GM19043 (cell line): ENCODE measurements around the gene GALNT10.

ENCODE experiments used
- ATAC-seq: cut with Tn5 transposase; IDR thresholded peaks from one replicate; pipeline ENCODE4 v1.9.1; 2021; ENCODE audit warnings: low read depth; ENCODE audit not compliant: unreplicated experiment

The GALNT10 gene

DNA sequence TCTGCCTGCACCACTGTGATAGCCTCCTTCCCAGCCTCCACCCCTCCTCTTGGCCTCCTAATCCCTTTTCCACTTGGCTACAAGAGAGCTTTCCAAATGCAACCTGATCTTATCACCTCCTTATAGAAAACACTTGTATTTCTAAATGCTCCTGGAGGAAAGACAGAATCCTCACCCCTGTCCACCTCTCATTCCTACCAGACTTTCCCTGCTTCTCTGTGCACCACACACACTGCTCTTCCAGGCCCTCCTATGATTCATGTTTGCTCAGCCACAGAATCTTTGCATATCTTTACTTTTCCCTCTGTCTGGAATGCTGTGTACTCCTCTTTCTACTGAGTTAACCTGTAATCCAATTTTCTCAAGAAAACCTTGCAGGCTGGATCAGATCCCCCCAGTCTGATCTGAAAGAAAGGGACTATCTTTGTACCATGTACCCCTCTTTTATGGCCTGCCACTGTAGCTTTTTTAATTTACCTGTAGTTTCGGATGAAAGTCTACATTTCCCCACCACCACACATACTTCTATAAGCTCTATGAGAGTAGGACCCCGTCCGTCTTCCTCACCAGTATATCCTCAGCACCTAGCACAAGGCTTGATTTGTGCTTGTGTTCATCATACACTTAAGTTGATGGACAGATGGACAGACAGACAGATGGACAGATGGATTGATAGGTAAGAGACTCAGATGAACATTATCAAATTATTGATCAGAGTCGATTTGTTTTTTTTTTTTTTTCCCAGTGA lies 95.3 kb downstream of the GALNT10 start:
- ATAC-seq = no peak

DNA sequence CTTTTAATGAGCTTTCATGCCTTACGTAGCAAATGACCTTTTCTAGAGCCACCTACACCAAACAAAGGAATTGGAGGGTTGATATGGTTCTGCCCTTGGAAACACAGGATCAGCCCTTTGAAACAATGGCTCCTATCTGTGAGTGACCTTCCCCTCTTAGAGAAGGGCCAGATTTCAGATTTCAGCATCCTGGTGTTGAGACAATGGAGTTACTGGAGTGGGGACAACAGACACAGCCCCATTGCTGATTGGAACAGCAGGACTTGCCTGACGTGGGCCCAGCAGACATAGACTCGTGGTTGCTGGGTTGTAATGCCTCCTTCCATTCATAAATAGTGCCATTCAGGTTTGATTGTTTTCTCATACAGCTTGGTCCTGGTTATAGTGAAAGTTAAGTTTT lies 96.0 kb downstream of the GALNT10 start:
- no peak for ATAC-seq

DNA sequence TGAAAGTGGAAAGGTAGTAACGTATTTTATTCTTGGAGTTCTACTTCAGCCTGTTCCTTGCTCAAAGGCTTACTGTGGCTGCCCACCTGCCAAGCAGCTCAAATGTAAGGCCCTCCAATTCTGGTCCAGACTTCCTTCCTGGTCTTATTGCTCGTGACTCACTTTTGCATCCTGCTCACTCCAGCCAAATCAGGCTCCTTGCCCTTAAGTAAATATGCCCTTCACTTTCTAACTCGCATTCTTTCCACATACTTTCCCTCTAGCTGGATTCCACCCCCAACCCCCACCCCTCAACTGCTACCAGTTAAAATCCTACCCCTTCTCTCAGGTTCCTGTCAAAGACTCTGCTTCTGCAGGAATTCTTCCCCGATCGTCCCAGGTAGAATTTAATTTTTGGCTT lies 96.6 kb downstream of the GALNT10 start:
- no peak for ATAC-seq

DNA sequence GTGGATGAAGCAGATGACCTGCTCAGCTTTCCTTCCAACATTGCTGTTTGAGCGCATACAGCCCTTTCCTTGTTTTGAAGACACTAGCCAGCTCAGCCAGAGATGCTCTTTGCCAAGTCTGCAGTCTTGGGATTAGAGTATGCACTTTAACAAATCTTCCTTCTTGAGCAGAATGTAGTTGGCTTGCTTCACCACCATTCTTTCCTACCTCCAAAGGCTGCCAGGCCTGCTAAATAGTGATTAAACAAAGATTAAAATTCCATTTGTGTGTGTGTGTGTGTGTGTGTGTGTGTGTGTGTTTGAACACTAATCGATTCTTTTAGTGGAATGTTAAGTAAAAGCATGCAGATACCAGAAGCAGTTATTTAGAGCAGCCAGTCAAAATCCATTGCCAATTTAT lies 97.6 kb downstream of the GALNT10 start:
- ATAC-seq = no peak

DNA sequence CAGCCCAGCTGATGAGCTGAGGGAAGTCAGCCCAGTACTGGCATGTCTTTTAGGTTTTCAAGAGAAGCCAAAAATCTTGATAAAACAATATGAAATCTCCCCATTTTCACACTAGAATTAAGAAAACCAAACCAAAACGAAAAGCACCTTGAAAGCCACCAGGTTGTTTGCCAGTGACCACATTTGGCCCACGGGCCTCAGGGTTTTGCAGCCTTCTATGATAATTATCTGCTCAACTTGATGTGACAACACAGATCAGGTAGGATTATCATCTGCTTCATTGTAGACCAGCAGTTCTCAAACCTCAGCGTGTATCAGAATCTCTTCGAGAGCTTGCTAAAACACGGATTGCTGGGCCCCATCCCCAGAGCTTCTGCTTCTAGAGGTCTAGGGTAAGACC lies 101.4 kb downstream of the GALNT10 start:
- ATAC-seq = no peak

DNA sequence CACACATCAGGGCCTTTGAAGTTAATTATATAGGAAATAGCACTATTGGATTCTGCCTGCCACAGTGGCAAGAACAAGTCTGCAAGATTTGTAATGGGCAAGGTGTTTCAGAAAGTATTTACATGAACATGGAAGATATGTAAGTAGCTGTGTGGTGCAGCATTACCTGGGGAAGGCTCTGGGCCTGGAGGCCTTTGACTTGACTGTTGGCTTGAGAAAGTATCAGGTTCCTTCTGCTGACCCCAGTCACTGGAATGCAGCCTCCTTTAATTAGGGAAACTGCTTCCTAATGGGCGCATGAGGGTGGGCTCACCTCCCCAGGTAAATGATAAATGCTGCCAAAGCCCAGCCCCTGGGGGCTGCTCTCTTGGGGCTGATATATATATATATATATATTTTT lies 102.7 kb downstream of the GALNT10 start:
- no peak for ATAC-seq

DNA sequence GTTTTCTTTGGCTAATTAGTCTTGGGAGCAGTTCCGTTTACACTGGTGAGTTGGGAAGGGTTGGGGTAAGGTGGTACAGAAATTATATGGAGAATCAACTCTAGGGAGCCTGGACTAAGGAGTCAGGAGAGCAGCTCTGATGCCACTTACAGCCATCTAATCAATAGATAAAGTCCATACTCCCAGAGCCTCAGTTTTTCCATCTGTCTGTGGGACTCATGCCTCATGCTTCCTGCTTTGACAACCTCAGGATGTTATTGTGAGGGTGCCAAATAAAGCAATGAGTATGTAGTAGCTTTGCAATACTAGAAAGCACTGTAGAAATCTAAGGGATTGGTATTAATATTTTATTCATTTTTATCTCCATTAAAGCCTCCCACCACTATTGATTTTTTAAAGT lies 105.0 kb downstream of the GALNT10 start:
- ATAC-seq = no peak

DNA sequence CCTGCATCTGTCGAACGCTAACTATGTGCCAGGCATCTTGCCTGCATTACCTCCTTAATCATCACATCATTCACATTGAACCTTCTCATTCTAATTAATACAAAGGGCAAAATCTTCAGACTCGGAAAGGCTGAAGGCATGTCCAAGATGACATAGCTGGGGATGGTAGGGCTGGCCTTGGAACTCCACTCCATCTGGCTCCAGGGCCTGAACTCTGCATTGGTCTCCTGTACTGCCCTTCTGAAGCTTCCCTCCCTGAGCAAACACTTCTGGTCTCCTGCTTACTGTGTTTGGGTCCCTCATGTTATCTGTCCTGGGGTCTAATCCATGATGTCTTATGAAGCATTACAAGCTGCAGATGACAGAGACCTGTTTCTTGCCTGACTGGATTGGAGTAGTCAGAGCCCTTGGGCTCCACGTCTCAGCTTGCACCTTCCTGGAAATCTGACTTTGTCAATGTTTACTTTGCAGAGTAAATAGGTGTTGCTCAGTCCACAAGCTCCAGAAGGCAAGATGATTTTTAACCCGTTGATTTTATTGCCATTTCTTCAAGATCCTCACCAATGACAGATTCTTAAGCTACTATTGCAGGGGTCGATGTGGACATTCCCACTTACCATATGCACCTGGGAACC lies 106.1 kb downstream of the GALNT10 start:
- ATAC-seq = no peak

DNA sequence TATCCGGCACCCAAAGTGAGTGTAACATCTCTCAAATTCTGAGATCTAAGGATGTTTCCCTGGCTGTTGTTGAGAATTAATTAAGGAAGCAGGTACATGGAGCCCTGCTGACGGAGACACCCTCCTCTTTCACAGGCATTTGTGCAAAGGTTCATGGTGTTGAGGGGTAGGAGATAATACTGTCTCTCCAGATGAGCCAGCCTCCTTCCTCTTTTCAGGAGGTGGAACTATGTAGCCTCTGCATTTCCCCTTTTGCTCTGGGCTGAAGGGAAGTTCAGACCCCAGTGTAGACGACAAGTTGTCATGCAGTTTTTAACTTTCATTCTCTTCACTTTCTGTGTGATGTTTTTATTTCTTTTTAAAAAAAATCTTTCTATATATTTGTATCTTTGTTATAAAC lies 107.5 kb downstream of the GALNT10 start:
- no peak for ATAC-seq

DNA sequence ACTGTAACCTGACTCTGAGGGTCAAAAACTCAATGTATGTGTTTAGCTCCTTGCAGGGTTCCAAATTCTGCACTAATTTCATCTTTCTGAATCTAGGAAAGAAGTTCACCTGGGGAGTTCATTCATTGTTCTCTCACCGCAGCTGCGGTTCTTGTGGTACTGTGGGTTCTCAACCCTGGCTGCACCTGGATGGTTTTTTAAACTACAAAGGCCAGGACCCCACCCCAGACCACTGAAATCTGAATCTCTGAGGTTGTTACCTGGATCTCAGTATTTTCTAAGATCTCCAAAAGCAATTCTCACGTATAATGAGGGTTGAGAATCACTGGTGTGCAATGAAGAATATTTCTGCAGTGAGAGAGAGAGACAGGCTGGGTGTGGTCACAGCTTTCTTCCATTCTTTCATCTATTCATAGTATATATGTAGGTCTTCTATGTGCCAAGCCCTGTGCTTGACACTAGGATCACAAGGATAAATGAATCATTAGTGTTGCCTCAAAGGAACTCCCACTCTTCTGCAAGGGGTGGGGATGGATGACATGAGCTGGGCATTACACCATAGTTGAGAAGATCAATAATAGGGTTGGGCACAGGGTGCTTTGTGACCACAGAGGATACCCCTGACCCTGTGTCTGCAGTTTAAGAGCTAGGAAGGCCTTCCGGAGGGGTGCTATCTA lies 109.8 kb downstream of the GALNT10 start:
- ATAC-seq = no peak

DNA sequence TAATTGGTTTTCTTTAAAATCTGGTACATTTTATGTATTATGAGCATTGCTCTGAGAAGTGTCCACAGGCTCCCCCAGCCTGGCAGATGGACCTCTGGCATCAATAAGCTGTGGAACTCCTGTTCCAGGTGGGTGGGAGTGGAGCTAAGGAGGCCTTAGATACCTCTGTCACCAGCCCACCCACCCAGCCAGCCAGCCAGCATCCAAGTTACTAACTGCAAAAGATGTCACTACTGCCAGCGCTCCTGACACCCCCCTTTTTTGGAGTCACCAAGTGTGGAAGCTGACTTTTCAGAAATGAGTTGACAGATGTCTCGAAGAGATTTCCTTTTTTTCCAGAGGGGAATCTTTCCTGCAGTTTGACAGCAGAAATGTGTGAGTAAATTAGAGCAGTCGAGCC lies 111.2 kb downstream of the GALNT10 start:
- ATAC-seq = no peak

DNA sequence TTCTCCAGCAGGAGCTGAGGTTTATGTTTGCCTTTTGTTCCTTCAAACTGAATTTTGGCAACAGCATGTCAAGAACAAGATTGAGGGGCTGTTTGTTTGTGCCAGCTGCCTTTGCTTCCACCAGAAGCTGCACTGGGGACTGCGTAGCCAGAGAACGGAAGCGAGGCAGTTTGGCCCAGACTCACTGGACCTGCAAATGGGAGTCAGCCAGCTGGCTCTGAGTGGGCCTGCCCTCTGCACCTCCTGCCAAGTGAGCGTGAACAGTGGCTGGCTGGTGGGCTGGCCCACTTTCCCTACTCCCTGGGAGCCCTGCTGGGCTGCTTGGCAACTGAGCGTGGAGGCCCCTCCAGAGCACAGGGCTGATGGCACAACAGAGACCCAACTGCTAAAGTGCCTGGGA lies 111.6 kb downstream of the GALNT10 start:
- no peak for ATAC-seq

DNA sequence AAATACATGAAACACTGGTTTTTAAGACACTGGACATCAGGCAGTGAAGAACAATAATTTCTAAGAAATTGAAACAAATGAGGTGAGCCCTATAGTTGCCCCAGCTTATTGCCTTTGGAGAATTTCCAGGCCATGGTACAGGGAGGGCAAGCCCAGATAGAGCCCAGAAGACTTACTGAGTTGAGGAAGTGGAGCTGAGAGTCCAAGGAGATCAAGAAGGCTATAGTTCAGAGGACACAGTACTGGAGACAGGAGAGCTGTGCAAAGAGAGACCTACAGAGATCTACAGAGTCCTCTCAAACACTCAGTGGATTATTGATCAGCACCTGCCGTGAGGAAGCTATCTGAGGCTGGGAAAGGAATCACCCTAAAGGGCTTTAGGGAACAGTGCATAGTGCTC lies 112.6 kb downstream of the GALNT10 start:
- no peak for ATAC-seq

DNA sequence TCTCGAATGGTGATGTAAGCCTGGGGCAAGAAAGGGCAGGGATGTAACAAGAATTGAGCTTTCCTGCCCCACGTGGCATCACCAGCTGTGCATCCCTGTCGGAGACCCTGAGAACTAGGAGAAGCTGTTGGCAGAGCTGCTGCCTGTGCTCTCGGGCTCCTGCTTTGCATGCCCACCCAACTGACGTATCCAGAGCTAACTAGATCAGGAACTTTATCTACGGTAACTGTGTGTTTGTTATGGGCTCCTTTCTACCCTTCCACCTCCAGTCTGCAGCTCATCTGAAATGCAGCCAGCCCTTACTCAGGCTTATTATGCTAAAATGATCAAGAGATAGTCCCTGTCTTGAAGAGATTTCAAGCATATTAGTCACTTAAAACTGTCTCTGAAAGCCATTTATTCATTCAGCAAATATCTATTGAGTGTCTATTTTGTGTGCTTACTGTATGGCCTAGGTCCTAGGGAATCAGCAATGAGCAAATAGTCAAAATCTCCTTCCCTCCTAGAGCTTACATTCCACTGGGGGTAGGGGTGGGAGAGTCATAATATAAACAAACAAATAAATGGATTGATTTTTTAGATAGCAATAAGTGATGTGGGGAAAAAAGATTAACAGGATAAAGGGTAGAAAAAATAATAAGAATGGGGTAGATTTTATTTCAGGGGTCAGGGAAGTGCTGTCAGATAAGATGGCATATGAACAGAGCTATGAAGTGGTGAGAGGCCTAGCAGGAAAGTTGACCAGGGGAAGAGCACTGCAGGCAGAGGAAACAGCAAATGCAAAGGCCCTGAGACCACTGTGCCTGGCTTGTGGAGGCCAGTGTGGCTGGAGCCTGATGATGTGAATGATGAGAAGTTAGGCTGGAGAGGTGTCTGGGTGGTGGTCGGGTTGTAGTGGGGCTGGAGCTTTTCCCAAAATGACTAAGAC lies 118.2 kb downstream of the GALNT10 start:
- no peak for ATAC-seq

DNA sequence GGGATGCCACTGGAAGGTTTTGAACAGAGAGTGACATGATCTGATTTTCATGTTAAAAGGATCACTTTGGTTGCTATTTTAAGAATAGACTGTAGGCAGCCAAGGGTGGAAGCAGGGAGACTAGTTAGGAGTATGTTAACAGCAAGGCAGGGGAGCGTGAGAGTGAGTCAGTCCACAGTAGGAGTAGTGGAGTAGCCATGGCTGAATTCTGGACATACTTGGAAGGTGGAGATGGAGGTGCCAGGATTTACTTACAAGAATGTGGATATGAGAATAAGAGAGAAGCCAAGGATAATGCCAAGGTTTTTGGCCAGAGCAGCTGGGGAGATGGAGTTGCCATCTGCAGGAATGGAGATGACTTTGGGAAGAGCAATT lies 118.8 kb downstream of the GALNT10 start:
- no peak for ATAC-seq

DNA sequence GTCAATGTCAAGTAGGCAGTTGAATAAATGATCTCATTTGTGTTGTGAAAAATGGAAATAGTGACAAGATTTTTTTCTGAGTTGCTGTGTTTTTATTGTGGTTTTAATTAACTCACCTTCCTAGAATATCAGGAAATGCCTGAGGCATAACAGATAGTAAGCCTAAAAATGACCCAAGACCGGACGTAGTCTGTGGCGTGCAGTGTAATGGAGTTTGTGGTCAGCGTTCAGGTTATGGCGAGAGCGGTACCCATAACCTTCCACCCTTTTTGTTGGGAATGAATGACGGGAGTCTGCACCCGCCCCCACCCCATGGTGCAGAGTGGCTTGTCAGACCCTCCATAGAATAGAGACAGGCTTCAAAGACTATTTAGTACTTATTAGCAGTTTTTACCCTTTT lies 119.3 kb downstream of the GALNT10 start:
- ATAC-seq = no peak

DNA sequence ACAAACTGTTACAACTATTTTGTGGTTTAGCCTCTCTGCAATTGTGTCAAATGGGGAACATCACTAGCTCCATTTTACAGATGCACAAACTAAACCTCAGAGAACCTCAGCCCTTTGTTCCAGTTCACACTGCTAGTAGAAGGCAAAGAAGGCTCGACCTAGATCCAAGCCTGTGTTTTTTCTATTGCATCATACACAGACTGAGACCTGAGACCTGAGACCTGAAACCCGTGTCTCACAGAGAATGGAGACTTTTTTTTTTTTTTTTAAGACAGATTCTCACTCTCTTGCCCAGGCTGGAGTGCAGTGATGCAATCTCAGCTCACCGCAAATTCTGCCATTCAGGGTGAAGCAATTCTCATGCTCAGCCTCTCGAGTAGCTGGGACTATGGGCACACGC lies 120.8 kb downstream of the GALNT10 start:
- ATAC-seq = no peak

DNA sequence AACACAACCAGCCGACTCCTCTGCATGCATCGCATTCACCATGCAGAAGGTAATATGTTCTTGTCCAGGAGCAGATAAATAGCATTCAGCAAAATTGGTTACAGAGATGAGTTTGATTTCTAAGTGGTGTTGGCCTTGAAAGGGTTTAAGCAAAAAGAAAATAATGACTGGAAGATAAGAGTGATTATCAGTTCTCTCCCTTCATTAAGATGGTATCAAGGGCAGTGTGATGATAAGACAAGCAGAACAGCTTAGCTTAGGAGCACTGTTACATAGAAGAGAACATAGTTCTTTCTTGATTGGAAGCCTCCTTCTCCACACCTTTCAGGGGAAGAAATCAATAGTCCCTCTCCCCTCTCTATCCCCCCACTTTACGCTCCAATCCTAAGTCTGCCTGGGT lies 121.5 kb downstream of the GALNT10 start:
- no peak for ATAC-seq

DNA sequence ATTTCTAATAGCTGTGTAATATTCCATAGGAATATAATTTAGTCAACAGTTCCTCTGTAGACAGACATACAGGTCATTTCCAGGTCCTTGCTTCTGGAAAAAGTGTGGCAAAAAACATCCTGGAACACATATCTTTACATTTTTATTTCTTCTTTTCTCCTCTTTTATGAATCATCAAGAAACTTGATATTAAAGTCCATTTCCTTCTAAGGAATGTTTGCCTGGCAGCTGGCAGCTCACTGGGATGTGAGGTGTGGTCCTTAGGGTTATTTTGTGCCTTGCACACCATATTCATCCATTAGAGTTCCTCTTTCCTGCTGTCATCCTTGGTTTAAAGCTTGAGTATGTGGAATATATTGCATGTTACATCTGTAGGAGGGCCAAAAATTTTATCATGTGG lies 122.0 kb downstream of the GALNT10 start:
- ATAC-seq = no peak

DNA sequence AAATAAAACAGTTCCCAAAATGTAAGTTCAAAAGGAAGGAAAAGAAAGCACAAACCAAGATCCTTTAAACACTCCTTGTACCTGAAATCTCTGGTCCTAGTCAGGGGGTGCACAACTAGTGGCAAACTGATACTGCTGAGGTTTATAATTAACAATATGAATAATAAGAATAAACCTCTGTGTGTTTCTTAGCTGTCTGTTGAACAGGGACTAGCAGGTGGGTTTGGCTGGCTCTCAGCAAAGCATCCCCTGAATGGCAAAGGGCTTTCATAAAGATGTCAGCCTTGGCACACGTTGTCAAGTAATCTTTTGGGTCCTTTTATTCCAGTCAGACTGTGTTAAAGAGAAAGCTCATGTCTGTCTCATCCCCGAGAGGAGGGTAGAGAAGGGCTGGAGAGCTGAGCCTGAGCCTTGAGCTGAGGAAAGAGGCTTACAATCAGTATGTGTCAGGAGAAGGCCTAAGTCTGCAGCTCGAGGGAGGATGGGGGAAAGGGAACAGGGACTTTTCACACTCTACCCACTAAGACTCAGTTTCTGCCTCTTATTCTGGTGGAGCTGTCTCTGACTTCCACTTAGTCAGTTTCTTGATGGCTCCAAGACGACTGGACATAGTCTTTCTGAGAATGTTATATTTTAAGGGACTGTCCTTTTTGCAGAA lies 123.0 kb downstream of the GALNT10 start:
- no peak for ATAC-seq
